Measurements from ENCODE around the gene CHI3L2.

- no peak for TF ChIP-seq POLR2A (IDR thresholded peaks at IDR 0.05)
- no peak for TF ChIP-seq CTCF (IDR thresholded peaks at IDR 0.05)
- no peak for TF ChIP-seq POLR2AphosphoS5 (IDR thresholded peaks at IDR 0.05)
Measured at GRCh38 chr1:111214074-111214801, 13.3 kb upstream of the CHI3L2 start.

Data from gastroesophageal sphincter (tissue), 3 donors.